Measurements from ENCODE around the gene SLC2A3. TPM values are rescaled to one million over a fixed set of nuclear protein-coding genes. Genes with fewer than 3 reads are reported as not detected.

SLC2A3 gene
- total and polyA plus RNA-seq, 2 of the 13 experiments (the other 11 are each of a cell fraction or from before 2014, with no cell fraction given) = 39.3 to 580 TPM

DNA sequence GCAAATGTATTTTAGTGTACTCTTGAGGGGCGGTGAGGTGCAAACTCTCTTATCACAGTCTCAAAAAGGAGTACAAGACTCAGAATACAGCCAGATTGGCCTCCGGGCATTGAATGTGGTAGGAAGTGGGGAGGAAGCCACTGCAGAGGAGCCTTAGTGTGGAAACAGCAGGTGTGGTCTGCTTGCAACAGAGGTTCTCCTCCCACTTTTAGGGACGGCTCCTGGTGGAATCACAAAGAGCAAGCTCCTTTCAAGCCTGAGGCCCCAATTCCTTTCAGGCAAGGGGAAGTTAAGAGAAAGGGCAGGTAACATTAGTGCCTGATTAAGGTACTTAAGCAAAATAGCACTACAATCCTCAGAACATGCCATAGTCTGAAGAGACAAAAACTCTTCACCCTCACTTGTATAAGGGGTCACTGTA is 23.7 kb upstream of the SLC2A3 start:
- peak; percentile 68 for ATAC-seq
- ChIA-PET CTCF (ENCODE audit: low intra/inter-chr PET ratio, low total read pairs) (interaction anchor here (2.9 kb wide), 1 partner anchor 100 kb away, joined by 11 read pairs; no protein-coding TSS in a partner anchor), POLR2A (interaction anchor here (0.9 to 2.0 kb wide), 2 partner anchors 22 to 25 kb away, joined by 5 to 24 read pairs; partner anchors contain the start of gene SLC2A3)
- no peak for TF ChIP-seq ZNF709 (CRISPR knock-in tag; IDR thresholded peaks at IDR 0.05)
- TF ChIP-seq ZNF263 (CRISPR knock-in tag; IDR thresholded peaks at IDR 0.05) = 0 out of 2 replicates have a peak, but pooled peaks have one; percentile 20
- TF ChIP-seq ZFX (CRISPR knock-in tag; IDR thresholded peaks at IDR 0.05; ENCODE audit: low read depth) = 0 out of 2 replicates have a peak, but pooled peaks have one; percentile 22
- no peak for TF ChIP-seq SRY (CRISPR knock-in tag; IDR thresholded peaks at IDR 0.05)
- no peak for TF ChIP-seq ZNF563 (CRISPR knock-in tag; IDR thresholded peaks at IDR 0.05)
- TF ChIP-seq NR0B2 (CRISPR knock-in tag; IDR thresholded peaks at IDR 0.05) = no peak
- peak; percentile 75; the same call in 1 of the 2 replicates for TF ChIP-seq SP5 (CRISPR knock-in tag; IDR thresholded peaks at IDR 0.05; ENCODE audit: borderline replicate concordance, low read depth)
- intact Hi-C loops (cut with micrococcal nuclease; ENCODE audit: unreplicated experiment) (loop anchor here (1.0 kb wide), 2 partner anchors 23 to 99 kb away; partner anchors contain the start of gene SLC2A3), in situ Hi-C loops (cut with HindIII; ENCODE audit: extremely low pct_ligation_motif_present, low pct_unique_long_range_greater_than_20kb) (no loop called here)
- Histone ChIP-seq H3K4me2 (ENCODE audit: low read depth, low read length) (peak overlapping the region; percentile 70), H3K9me3 (ENCODE audit: low read length) (no peaks in the 10 kb centered on the region), H3K27ac (ENCODE audit: extremely low read length, insufficient read depth, low read length) (no peak overlapping the region), H3K79me2 (ENCODE audit: insufficient read depth, low read length) (no peaks in the 10 kb centered on the region), H3K27me3 (ENCODE audit: control insufficient read depth in 1 of 2, insufficient read depth in 2 of 2, low read length in 2 of 2) (no peaks in the 10 kb centered on the region), H2AFZ (ENCODE audit: low read length) (peak overlapping the region; percentile 52), H3K4me1 (ENCODE audit: insufficient read depth, low read length) (peaks cover 24% of the 10 kb centered on the region), H4K20me1 (ENCODE audit: insufficient read depth, low read length) (no peaks in the 10 kb centered on the region), H3K36me3 (replicated peaks in 1 of 2; ENCODE audit: control insufficient read depth in 1 of 2, insufficient read depth in 2 of 2, low read length in 2 of 2) (no peaks in the 10 kb centered on the region), H3K4me3 (replicated peaks in 1 of 3; ENCODE audit: insufficient read depth in 1 of 3, low read depth in 2 of 3, low read length in 3 of 3) (peak overlapping the region; percentile 43 to 66 (median 60)), H3K9ac (ENCODE audit: insufficient read depth, low read depth, low read length) (peak overlapping the region; percentile 15; the same call in 1 of the 2 replicates)
- 14% methylated on average over 3 of the region's 3 CpGs for WGBS (ENCODE audit: low lambda C conversion rate)
- peak; percentile 44 for DNase-seq (ENCODE audit: low spot score)
- FAIRE-seq = no peak
- no TSS peak for BruUV-seq (replicated peaks)

DNA sequence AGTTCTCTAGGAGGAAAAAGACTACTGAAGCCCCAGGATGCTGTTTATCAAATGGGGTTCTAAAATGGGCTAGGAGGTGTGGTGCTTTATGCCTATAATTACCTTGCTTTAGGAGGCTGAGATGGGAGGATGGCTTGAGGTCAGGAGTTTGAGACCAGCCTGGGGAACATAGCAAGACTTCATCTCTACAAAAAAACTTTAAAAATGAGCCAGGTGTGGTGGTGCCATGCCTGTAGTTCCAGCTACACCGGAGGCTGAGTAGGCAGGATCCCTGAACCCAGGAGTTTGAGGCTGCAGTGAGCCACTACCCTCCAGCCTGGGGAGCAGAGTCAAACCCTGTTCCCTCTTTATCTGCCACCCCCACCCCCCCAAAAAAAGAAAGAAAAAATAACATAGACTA is 23.3 kb upstream of the SLC2A3 start:
- POLR2A ChIA-PET = interaction anchor here (2.0 kb wide), 1 partner anchor 25 kb away, joined by 24 read pairs; the partner anchor contains the start of gene SLC2A3
- no TSS peak for BruUV-seq (replicated peaks)
- H3K9ac ChIP-seq (ENCODE audit: insufficient read depth, low read depth, low read length) = no peak overlapping the region
- TF ChIP-seq NR0B2 (CRISPR knock-in tag; IDR thresholded peaks at IDR 0.05) (no peak), WIZ (CRISPR knock-in tag; IDR thresholded peaks at IDR 0.05) (no peak), ZC3H4 (CRISPR knock-in tag; IDR thresholded peaks at IDR 0.05; ENCODE audit: borderline replicate concordance) (no peak)
- TF ChIP-seq, protein P1, sequence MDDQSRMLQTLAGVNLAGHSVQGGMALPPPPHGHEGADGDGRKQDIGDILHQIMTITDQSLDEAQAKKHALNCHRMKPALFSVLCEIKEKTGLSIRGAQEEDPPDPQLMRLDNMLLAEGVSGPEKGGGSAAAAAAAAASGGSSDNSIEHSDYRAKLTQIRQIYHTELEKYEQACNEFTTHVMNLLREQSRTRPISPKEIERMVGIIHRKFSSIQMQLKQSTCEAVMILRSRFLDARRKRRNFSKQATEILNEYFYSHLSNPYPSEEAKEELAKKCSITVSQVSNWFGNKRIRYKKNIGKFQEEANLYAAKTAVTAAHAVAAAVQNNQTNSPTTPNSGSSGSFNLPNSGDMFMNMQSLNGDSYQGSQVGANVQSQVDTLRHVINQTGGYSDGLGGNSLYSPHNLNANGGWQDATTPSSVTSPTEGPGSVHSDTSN (CRISPR knock-in tag; IDR thresholded peaks at IDR 0.05; ENCODE audit: borderline replicate concordance) = no peak

More for the DNA sequence above, 23.3 kb upstream of the SLC2A3 start:
- Histone ChIP-seq H3K79me2 (ENCODE audit: insufficient read depth, low read length) (no peaks in the 10 kb centered on the region), H3K9me3 (ENCODE audit: low read length) (no peaks in the 10 kb centered on the region), H3K36me3 (replicated peaks in 1 of 2; ENCODE audit: control insufficient read depth in 1 of 2, insufficient read depth in 2 of 2, low read length in 2 of 2) (no peaks in the 10 kb centered on the region), H3K4me3 (replicated peaks in 1 of 3; ENCODE audit: insufficient read depth in 1 of 3, low read depth in 2 of 3, low read length in 3 of 3) (peak overlapping the region in 2 of 3 experiments; percentile 60 to 66; a peak in 2 of 6 replicates), H4K20me1 (ENCODE audit: insufficient read depth, low read length) (no peaks in the 10 kb centered on the region), H3K27me3 (ENCODE audit: control insufficient read depth in 1 of 2, insufficient read depth in 2 of 2, low read length in 2 of 2) (no peaks in the 10 kb centered on the region), H3K27ac (ENCODE audit: extremely low read length, insufficient read depth, low read length) (no peak overlapping the region), H3K4me1 (ENCODE audit: insufficient read depth, low read length) (peaks cover 24% of the 10 kb centered on the region), H3K4me2 (ENCODE audit: low read depth, low read length) (peak overlapping the region; percentile 70; the same call in 1 of the 2 replicates), H2AFZ (ENCODE audit: low read length) (peak overlapping the region; percentile 52)
- intact Hi-C loops (cut with micrococcal nuclease; ENCODE audit: unreplicated experiment) (no loop called here), in situ Hi-C loops (cut with HindIII; ENCODE audit: extremely low pct_ligation_motif_present, low pct_unique_long_range_greater_than_20kb) (no loop called here)
- DNase-seq (ENCODE audit: low spot score) = no peak
- FAIRE-seq = no peak
- no peak; the same call in 2 of the 3 replicates for ATAC-seq
- CTCF ChIA-PET (ENCODE audit: low intra/inter-chr PET ratio, low total read pairs) = interaction anchor here (2.9 kb wide), 1 partner anchor 99 kb away, joined by 11 read pairs; no protein-coding TSS in a partner anchor
- WGBS (ENCODE audit: low lambda C conversion rate) = 100% methylated on average over 1 of the region's 1 CpG
